ENCODE results near the gene CBL. TPM values are rescaled to one million over a fixed set of nuclear protein-coding genes. Genes with fewer than 3 reads are reported as not detected.

CBL gene
- polyA plus RNA-seq, 3 donors: 7.6 to 24.0 (median 23.1) TPM

DNA sequence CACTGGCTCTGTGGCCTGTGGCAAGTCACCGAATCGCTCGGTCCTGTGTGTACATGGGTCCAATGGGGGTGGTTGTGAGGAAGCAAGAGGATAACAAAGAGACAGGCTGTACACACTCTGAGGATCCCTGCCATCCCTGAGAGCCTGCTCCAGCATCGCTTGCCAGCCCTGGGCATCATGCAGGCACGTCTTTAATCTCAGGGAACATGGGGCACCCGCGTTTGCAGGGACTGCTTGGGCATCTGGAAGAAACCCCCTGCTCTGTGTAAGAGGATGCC, 135.8 kb downstream of the CBL start:
- Mint-ChIP-seq H3K9me3 (peaks cover 0 to 11% (median 7%) of the 10 kb centered on the region in 7 donors), H3K4me3 (peak overlapping the region in 1 of 2 donors; percentile 33), H3K27ac (no peak overlapping the region), H3K36me3 (peaks cover 8 to 16% of the 10 kb centered on the region in 2 donors), H3K27me3 (ENCODE audit: low read depth in 3 of 3) (peaks cover 42 to 68% (median 64%) of the 10 kb centered on the region in 3 donors), H3K4me1 (peaks cover 23% of the 10 kb centered on the region)
- H3K4me1 ChIP-seq (ENCODE audit: control insufficient read depth in 1 of 2, insufficient read depth in 2 of 2, low read length in 2 of 2): peaks cover 21 to 29% of the 10 kb centered on the region in 2 donors
- H3K27ac ChIP-seq (ENCODE audit: low read depth in 1 of 2, low read length in 2 of 2): no peak overlapping the region
- DNase-seq: no peak
- H3K36me3 ChIP-seq (replicated peaks in 1 of 2; ENCODE audit: control insufficient read depth in 1 of 2, insufficient read depth in 2 of 2, low read length in 2 of 2): peaks cover 0 to 3% of the 10 kb centered on the region in 2 donors
- intact Hi-C loops (cut with micrococcal nuclease): no loop called here
- H3K4me3 ChIP-seq (replicated peaks in 1 of 3; ENCODE audit: low read depth in 2 of 3, low read length in 3 of 3): no peak overlapping the region
- no peak overlapping the region for H3K9ac ChIP-seq (ENCODE audit: insufficient read depth, low read length, poor library complexity, severe bottlenecking)
- H3K9me3 ChIP-seq (replicated peaks in 1 of 2; ENCODE audit: control insufficient read depth in 1 of 2, insufficient read depth in 1 of 2, low read length in 2 of 2): peaks cover 0 to 16% of the 10 kb centered on the region in 2 donors
- H3K4me2 ChIP-seq (replicated peaks; ENCODE audit: extremely low read depth, low read length, poor library complexity, severe bottlenecking): no peak overlapping the region
- H4K20me1 ChIP-seq (ENCODE audit: insufficient read depth, low read length): peaks cover 12% of the 10 kb centered on the region
- peaks cover 2% of the 10 kb centered on the region for H3K79me2 ChIP-seq (ENCODE audit: insufficient read depth, low read length)
- no peak overlapping the region for H2AFZ ChIP-seq (ENCODE audit: insufficient read depth, low read depth, low read length, poor library complexity, severe bottlenecking)
- no peak for TF ChIP-seq CTCF (IDR thresholded peaks at IDR 0.05)
- 90% methylated on average over 5 of the region's 7 CpGs for WGBS (ENCODE audit: insufficient coverage)
- peaks cover 24 to 51% of the 10 kb centered on the region in 2 donors for H3K27me3 ChIP-seq (ENCODE audit: control insufficient read depth in 2 of 2, insufficient read depth in 2 of 2, low read length in 2 of 2)

DNA sequence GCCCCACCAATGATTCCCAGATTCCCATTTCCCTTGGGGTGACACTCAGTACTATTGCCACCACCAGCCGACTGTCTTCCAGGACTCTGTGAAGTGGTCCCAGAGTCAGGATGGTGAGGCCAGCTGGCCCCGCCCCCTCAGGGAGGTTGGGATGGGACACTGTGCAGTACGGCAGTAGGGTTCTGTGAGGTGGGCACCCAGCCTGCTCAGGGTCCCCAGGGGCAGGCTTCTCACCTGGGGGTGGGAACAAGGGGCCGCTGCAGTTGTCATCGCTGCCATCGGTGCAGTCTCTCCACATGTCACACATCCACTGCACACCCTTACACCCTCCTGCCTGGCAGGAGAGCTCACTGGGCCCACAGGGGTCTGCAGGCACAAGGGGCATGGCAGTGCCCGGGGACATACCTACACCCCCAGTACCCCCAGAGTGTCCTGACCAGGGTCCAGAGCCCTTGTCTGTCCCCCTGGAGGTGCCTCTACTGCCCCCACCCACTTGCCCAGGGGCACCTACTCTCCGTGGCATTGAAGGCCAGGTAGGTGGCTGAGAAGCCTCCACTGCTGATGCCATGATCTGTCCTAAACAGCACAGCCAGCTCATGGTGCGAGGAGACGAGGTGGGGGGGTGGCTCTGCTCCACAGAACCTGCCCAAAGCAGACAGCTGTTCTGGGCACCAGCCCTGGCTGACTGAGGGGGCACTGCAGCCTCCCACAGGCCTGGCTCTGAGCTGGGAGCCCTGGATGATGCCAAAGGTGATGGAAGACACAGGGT, 136.4 kb downstream of the CBL start:
- peaks cover 8 to 11% of the 10 kb centered on the region in 2 donors for H3K36me3 Mint-ChIP-seq
- no peak for TF ChIP-seq CTCF (IDR thresholded peaks at IDR 0.05)
- H3K27me3 ChIP-seq (ENCODE audit: control insufficient read depth in 2 of 2, insufficient read depth in 2 of 2, low read length in 2 of 2): peaks cover 24 to 51% of the 10 kb centered on the region in 2 donors
- H3K79me2 ChIP-seq (ENCODE audit: insufficient read depth, low read length): no peaks in the 10 kb centered on the region
- 90% methylated on average over 7 of the region's 10 CpGs for WGBS (ENCODE audit: insufficient coverage)
- intact Hi-C loops (cut with micrococcal nuclease): no loop called here
- H4K20me1 ChIP-seq (ENCODE audit: insufficient read depth, low read length): peaks cover 12% of the 10 kb centered on the region
- peak overlapping the region in 1 of 7 donors; percentile 4 for H3K27ac Mint-ChIP-seq
- H3K4me2 ChIP-seq (replicated peaks; ENCODE audit: extremely low read depth, low read length, poor library complexity, severe bottlenecking): no peak overlapping the region
- DNase-seq: no peak
- H3K4me3 Mint-ChIP-seq: peak overlapping the region in 1 of 2 donors; percentile 63
- H3K27me3 Mint-ChIP-seq (ENCODE audit: low read depth in 3 of 3): peaks cover 42 to 69% (median 67%) of the 10 kb centered on the region in 3 donors
- no peaks in the 10 kb centered on the region for H3K36me3 ChIP-seq (replicated peaks in 1 of 2; ENCODE audit: control insufficient read depth in 1 of 2, insufficient read depth in 2 of 2, low read length in 2 of 2)
- no peak overlapping the region for H2AFZ ChIP-seq (ENCODE audit: insufficient read depth, low read depth, low read length, poor library complexity, severe bottlenecking)
- peaks cover 20% of the 10 kb centered on the region for H3K4me1 Mint-ChIP-seq
- peaks cover 0 to 11% (median 7%) of the 10 kb centered on the region in 7 donors for H3K9me3 Mint-ChIP-seq
- H3K9me3 ChIP-seq (replicated peaks in 1 of 2; ENCODE audit: control insufficient read depth in 1 of 2, insufficient read depth in 1 of 2, low read length in 2 of 2): peaks cover 0 to 16% of the 10 kb centered on the region in 2 donors
- H3K4me1 ChIP-seq (ENCODE audit: control insufficient read depth in 1 of 2, insufficient read depth in 2 of 2, low read length in 2 of 2): peaks cover 21 to 29% of the 10 kb centered on the region in 2 donors
- no peak overlapping the region for H3K27ac ChIP-seq (ENCODE audit: low read depth in 1 of 2, low read length in 2 of 2)
- H3K4me3 ChIP-seq (replicated peaks in 1 of 3; ENCODE audit: low read depth in 2 of 3, low read length in 3 of 3): no peak overlapping the region
- H3K9ac ChIP-seq (ENCODE audit: insufficient read depth, low read length, poor library complexity, severe bottlenecking): no peak overlapping the region

Measured in CD14-positive monocyte (primary cell).